NB4 (cell line): ENCODE measurements around the gene TMEM207.

Source experiments
- DNase-seq: peaks from one replicate; pipeline ENCODE4 v3.0.0; 2010; ENCODE audit warnings: low read depth
- H3K4me3 ChIP-seq: one replicate; pipeline ENCODE4 v1.5.1; 2011; ENCODE audit warnings: mild to moderate bottlenecking, low read depth, low read length, moderate library complexity
- MYC ChIP-seq: IDR thresholded peaks from 2 replicates; pipeline ENCODE4 v1.6.1; 2011; ENCODE audit warnings: low read depth, low read length
- POLR2A ChIP-seq: IDR thresholded peaks from 2 replicates; pipeline ENCODE4 v1.6.1; 2011; ENCODE audit warnings: mild to moderate bottlenecking; ENCODE audit not compliant: insufficient read length; ENCODE audit errors: extremely low read depth
- TF ChIP-seq, protein P1 (sequence below): IDR thresholded peaks from 2 replicates; pipeline ENCODE4 v1.6.1; 2011; ENCODE audit warnings: low read depth, low read length
- TF ChIP-seq, protein P2 (sequence below): IDR thresholded peaks from one replicate; pipeline ENCODE4 v1.5.1; 2012; ENCODE audit warnings: low read depth, low read length

The TMEM207 gene

DNA sequence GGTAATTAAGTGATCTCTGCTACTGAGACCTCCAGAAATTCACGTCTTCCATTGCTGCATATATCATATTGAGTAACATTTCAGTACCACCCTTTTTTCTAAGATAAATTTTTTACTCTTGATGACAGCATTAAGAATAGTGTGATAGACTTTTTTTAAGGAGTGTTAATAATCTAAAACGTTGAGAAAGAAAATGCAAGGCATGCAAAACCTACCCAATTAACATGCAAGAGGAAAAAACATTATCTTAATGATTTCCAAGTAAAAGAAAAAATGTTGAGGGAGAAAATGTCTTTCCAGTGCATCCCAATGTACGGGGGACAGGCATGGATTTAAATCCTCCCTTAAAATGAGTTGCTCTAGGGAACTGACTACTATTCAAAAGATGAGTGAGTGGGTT lies 61.0 kb downstream of the TMEM207 start:
- H3K4me3 ChIP-seq: no peak overlapping the region
- TF ChIP-seq MYC (no peak), POLR2A (no peak)
- TF ChIP-seq, protein P1, sequence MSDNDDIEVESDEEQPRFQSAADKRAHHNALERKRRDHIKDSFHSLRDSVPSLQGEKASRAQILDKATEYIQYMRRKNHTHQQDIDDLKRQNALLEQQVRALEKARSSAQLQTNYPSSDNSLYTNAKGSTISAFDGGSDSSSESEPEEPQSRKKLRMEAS: no peak
- TF ChIP-seq, protein P2, sequence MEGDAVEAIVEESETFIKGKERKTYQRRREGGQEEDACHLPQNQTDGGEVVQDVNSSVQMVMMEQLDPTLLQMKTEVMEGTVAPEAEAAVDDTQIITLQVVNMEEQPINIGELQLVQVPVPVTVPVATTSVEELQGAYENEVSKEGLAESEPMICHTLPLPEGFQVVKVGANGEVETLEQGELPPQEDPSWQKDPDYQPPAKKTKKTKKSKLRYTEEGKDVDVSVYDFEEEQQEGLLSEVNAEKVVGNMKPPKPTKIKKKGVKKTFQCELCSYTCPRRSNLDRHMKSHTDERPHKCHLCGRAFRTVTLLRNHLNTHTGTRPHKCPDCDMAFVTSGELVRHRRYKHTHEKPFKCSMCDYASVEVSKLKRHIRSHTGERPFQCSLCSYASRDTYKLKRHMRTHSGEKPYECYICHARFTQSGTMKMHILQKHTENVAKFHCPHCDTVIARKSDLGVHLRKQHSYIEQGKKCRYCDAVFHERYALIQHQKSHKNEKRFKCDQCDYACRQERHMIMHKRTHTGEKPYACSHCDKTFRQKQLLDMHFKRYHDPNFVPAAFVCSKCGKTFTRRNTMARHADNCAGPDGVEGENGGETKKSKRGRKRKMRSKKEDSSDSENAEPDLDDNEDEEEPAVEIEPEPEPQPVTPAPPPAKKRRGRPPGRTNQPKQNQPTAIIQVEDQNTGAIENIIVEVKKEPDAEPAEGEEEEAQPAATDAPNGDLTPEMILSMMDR: no peak
- no peak for DNase-seq

DNA sequence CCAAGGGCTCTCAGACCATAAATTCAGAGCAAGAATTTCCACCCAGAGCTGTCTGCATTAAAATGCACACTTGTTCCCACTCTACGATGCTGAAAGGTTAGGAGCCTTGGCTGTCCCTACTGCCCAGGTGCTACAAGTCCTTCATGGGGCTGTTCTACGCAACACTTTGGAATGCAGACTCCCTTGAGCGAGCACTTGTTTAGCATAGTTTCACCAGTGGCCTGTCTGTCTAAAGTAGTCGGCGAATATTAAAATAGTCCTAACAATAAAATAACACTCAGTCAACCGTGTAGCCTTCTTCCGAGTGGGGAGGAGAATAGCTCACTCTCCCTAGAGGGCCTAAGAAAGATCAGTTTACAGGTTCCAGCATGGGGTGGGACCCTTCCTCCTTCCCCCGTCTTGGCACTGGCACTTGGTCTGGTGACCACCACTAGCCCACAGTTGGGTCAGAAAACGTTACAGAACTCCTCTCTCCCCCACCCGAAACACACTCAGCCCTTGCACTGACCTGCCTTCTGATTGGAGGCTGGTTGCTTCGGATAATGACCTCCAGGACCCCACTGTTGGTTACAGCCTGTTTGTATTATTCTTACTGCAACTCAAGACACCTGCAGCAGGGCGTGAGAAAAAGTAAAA lies 62.0 kb downstream of the TMEM207 start, which contains the start of gene CLDN16:
TSS of gene CLDN16 (plus strand) at position 586 of the 636 bp plus-strand sequence. CDS start 167 bp downstream, outside the sequence.
- no peak for DNase-seq
- TF ChIP-seq, protein P2: no peak
- TF ChIP-seq, protein P1: no peak
- TF ChIP-seq POLR2A: no peak
- TF ChIP-seq MYC: no peak

DNA sequence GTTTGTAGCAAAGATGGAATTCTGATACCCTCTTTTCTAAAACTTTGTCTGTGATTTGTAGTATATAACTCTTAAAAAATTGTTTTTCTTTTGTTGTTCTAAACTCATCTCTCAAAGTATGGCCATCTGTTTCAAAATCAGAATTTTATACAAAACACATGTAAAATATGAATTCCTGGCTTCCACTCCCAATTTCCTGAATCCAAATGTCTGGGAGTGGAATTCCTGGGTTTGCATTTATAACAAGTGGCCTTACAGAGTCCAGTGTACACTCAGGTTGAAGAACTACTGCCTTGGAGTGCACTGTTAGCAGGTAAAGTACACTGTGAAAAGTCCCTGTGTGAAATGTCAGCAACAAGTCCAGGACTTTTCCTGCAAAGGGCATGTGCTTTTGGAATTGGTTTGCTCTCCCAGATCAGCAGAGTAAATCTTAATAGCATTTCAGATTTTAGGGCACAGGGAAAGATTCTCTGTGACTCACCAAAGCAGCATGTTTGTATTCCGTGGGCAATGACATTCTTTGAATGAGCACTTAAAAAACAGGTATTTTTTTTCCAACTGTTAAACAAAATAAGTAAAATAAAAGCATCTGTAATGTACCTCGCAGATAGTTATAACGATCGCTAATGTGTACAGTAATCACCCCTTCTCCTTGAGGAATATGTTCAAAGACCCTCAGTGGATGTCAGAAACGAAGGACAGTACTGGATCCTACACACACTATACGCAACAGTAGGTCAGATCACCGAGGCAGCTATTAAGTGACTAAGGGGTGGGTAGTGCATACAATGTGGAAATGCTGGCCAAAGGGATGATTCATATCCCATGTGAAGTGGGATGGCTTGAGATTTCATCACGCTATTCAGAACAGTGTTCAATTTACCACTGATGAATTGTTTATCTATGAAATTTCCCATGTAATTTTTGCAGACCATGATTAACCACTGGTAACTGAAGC lies 63.7 kb downstream of the TMEM207 start:
- H3K4me3 ChIP-seq: no peak overlapping the region
- DNase-seq: peak; percentile 60
- TF ChIP-seq POLR2A (no peak), MYC (no peak)
- TF ChIP-seq, protein P2: no peak
- TF ChIP-seq, protein P1: no peak

More for the DNA sequence above, 62.0 kb downstream of the TMEM207 start, which contains the start of gene CLDN16:
- H3K4me3 ChIP-seq: no peak within 1 kb of the TSS

DNA sequence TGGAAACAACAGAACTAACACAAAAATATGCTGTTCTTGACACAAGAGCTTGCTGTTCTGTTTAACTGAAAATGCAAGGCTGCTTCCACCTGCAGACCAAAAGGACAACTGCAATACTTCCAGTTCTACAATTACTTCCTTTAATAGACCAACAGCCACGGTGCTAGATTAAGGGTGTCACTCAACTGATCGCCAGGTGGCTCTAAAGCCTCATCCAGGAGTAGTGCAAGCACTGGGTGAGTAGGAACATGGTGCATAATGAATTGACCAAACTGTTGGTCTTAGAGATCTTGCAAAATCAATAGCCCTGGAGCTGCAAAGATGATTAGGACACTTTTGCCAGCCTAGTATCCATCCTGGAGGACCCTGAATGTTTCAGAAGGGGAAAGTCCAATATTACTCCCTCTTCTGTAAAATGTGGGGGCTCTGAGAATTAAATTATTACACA lies 65.4 kb downstream of the TMEM207 start:
- DNase-seq: peak; percentile 41
- no peak overlapping the region for H3K4me3 ChIP-seq
- TF ChIP-seq, protein P1: no peak
- TF ChIP-seq, protein P2: no peak
- TF ChIP-seq POLR2A (no peak), MYC (no peak)

DNA sequence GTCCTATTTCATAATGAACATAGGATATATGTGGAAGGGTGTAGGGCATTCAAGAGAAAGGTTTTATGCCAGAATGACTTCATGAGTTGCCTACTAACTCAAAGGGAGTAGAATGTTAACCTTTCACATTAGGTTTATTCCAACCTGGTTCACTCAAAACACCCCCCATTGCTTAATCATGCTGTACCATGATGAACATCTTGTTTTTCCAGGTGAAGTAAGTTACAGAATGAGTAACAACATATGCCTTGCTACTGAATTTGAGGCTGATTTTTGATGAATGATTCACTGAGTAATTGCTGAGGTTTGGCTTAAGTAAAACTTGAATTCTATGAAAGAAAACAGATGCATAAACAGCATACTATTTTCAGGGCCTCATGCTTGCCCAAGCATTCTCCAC lies 67.6 kb downstream of the TMEM207 start:
- TF ChIP-seq MYC (no peak), POLR2A (no peak)
- TF ChIP-seq, protein P2: no peak
- TF ChIP-seq, protein P1: no peak
- no peak for DNase-seq

More for the DNA sequence above, 67.6 kb downstream of the TMEM207 start:
- H3K4me3 ChIP-seq: no peak overlapping the region
